HG02571 (cell line): ENCODE data around the gene MAP2K5.
A peak's percentile ranks its signal among the peaks of the same experiment; 100 is the strongest.

Source experiments
- ATAC-seq: cut with Tn5 transposase; IDR thresholded peaks from one replicate; pipeline ENCODE4 v1.9.1; 2021; ENCODE audit warnings: mild to moderate bottlenecking, moderate library complexity; ENCODE audit not compliant: unreplicated experiment

Gene MAP2K5

GRCh38 chr15:67832897-67833709, 290.6 kb downstream of the MAP2K5 start:
- no peak for ATAC-seq

GRCh38 chr15:67833710-67834511, 291.4 kb downstream of the MAP2K5 start:
- ATAC-seq, result no peak

DNA sequence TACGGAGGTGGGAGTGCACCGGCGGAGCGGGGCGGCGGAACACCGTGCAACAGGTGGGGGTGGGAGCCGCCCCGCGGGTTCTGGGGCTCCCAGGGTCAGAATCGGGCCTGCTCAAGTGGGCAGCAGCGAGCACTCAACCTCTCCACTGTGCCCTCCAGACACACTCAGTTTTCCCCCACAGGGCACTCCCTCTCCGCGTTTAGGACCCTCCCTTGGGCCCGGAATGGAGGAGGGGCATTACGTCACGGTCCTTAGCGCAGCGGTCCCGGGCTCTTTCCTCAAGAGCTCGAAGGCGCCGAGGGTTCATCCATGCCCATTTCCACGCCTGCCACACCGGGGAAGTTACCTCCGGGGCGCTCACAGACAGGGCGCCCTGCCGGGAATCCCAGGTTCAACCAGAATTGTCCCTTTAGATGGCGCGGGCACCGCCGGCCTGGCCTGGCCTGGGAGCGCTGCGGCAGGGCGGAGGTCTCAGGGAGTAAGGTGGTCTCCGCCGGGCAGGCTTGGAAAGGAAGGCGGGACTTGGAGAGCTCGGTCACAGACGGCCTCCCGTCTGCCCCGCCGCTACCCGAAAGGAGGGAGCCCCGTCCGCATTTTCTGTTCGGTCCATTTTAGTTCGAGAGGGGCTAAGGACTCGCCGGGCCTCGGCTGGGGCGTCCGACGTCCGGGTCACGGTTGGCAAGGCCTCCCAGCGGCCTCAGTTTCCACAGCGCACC, 292.2 kb downstream of the MAP2K5 start:
- ATAC-seq, result no peak

- ATAC-seq, result no peak
Observed at GRCh38 chr15:67835297-67836133, 293.0 kb downstream of the MAP2K5 start.

- no peak for ATAC-seq
Observed at GRCh38 chr15:67836134-67836455, 293.6 kb downstream of the MAP2K5 start.

- ATAC-seq, result no peak
Observed at GRCh38 chr15:67836477-67836876, 294.0 kb downstream of the MAP2K5 start.

- ATAC-seq, result no peak
Observed at GRCh38 chr15:67836955-67837354, 294.5 kb downstream of the MAP2K5 start.

DNA sequence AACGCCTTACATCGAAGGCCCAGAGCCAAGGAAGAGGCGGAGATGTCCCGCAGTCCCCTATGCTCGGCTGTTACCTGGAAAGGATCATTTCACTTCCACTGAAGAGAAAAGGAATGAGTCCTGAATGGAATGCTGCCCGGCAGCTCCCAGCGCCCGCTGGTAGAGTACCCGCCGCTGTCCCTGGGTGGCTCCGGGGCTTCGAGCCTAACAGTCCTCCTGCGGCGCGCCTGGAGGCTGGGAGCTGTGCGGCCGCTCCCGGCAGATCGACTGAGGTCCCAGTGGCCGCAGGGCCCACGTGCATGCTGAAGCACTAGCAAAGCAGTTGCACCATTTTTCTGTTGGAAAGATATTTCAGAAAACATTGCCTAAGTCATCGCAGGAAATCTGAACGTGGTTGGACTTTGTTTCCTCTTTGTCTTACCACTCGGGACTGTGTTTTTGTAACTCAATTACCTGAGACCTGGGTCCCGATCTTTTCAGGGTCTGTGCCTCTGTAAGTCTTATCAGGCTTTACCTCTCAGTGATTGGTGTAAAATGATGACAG, 296.4 kb downstream of the MAP2K5 start:
- no peak for ATAC-seq

DNA sequence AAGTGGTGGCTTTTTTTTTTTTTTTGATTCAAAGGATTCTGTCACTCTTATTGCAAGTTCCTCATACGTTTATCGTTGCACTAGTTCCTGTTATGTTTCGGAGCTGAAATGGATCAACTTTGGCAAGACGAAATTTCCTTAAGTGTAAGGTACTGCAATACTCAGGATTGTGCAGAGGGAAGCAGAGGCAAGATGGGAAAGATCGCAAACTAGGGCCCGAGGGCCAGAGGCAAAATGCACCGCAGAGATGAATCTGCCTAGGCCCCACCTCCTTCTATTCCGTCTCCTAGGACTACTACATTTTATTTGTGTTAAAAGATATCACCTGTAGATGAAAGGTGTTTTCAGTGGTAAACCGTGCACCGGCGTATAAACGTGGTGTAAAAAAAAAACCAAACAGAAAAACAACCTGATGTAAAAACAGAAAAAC, 297.0 kb downstream of the MAP2K5 start:
- ATAC-seq, result no peak

DNA sequence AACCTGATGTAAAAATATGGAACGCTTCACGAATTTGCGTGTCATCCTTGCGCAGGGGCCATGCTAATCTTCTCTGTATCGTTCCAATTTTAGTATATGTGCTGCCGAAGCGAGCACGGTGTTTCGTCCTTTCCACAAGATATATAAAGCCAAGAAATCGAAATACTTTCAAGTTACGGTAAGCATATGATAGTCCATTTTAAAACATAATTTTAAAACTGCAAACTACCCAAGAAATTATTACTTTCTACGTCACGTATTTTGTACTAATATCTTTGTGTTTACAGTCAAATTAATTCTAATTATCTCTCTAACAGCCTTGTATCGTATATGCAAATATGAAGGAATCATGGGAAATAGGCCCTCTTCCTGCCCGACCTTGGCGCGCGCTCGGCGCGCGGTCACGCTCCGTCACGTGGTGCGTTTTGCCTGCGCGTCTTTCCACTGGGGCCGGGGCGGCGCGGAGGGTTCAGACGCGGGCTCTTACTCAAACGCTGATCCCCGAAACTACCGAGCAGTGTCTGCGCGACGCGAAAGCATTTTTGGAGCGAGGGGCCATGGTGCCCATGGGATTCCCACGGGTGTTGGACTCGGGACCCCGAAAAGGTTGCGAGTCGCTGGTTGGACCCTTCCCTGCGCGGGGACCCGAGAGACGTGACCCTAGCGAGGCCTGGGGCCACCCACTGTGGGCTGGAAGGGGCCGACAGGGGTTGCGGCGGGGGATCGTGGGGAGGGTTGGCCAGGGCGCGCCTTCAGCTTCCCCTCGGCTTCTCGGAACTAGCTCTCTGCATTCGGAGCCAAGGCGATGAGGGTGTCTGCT, 297.6 kb downstream of the MAP2K5 start, which contains the start of gene RNU6-1:
Gene RNU6-1 (minus strand): TSS at position 117 of the 820 bp plus-strand sequence.
- ATAC-seq, result peak; percentile 82

DNA sequence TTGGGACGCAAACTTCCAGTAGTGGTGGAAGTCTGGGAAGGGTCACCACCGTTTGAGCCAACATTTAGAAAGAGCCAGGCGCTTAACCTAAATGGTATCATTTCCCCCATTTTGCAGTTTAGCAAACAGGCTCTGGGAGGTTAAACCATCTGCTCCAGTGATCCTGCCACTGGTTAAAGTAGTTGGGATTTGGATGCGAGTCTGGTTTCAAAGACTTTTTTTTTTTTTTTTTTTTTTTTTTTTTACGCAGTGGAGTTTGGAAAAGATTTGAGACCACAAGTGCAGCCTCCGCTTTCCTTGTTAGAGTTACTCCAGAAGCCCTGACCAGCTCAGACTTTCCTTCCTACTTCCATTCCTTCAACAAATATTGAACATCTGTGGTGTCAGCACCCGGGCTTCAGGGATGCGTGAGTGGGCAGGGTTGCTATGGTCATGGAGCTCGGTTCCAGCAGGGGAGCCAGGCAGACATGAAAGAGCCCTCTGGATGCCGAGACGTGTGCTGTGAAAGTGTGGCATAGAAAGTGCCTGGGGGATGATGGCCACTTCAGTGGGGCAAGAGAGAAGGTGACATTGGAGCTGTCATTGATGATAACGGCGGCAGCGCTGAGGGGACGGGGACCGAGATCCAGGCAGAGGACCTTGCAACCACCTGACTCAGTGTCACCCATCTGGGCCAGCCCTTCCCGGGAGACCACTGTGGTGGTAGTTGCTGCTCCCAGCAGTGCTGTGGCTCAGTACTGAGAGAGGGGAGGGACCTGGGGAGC, 298.4 kb downstream of the MAP2K5 start:
- no peak for ATAC-seq

DNA sequence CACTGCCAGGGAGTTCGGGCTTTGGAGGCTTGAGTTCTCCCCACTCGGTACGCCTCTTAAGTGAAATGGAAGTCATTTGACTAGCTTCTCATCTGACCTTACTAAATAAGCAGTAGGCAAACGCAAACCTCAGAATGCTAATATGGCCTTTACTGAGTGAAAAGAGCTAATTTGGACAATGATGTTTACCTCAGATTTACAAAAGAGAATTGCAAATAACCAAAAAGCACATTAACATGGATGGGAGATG, 298.9 kb downstream of the MAP2K5 start:
- no peak for ATAC-seq

- ATAC-seq, result no peak
Observed at GRCh38 chr15:67843092-67843501, 300.6 kb downstream of the MAP2K5 start.

DNA sequence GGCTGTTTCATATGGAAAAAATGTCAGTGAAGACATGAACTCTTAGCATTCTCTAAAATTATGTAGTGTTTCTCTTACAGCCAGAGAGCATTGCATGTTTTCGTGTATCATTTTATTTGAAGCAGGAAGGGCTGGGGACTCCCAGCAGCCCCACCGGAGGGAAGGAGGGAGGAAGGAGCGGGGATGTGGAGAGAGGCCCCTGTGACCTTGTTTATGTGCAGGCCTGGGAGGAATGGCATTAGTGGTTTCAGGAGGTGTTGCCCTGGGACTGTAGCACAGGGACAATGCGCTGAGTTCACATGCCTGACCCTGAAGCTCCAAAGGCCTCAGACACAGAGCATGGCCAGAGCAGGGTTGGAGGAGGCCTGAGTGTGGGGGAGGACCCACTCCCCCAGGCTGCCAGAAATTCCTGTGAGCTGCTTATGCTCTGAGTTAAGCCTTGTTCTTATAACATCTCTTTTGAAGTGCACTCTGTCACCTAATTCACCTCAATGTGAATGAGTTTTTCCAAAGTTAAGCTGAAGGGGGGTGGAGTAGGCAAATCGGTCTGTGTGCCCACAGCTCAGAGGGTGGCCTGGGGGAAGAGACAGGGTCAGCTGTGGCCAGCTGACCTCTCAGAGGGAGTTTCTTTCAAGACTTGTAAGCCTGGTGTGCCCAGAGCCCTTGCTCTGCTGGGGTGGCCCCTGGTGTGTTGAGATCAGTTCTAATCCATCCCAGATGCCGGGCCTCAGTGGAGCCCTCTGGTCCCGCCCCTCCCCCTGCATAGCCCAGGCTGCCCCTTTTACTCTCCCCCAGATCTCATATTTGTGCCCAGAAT, 301.3 kb downstream of the MAP2K5 start:
- ATAC-seq, result no peak

- no peak for ATAC-seq
Observed at GRCh38 chr15:67845974-67846373, 303.5 kb downstream of the MAP2K5 start.

GRCh38 chr15:67849538-67849937, 307.0 kb downstream of the MAP2K5 start:
- no peak for ATAC-seq

- ATAC-seq, result no peak
Observed at GRCh38 chr15:67850336-67850735, 307.8 kb downstream of the MAP2K5 start.

DNA sequence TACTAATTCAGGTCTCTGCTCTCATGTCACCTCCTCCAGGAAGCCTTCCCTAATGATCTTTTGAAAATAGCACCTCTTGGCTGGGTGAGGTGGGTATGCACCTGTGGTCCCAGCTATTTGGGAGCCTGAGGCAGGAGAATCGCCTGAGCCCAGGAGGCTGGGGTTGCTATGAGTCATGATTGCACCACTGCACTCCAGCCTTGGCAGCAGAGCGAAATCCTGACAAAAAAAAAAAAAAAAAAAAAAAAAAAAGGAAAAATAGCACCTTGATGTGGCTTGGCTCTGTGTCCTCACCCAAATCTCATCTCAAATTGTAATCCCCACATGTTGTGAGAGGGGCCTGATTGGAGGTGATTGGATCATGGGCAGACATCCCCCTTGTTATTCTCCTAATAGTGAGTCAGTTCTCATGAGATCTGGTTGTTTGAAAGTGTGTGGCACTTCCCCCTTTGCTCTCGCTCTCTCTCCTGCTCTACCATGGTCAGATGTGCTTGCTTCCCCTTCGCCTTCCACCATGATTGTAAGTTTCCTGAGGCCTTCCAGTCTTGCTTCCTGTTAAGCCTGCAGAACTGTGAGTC, 308.6 kb downstream of the MAP2K5 start:
- no peak for ATAC-seq
